ENCODE results near the gene IL1RAPL1. TPM values are rescaled to one million over a fixed set of nuclear protein-coding genes. Genes with fewer than 3 reads are reported as not detected.

Gene IL1RAPL1
- total RNA-seq, 2 experiments from 2014 or later, result not detected

- ChIA-PET CTCF (no interaction called here), POLR2A (no interaction called here)
- Histone ChIP-seq H3K9me3 (ENCODE audit: control insufficient read depth in 1 of 2, insufficient read depth in 1 of 2, low read length in 2 of 2) (peaks cover 0 to 1% of the 10 kb centered on the region in 2 experiments), H3K4me3 (ENCODE audit: low read length) (no peak overlapping the region), H3K36me3 (ENCODE audit: insufficient read depth, low read length) (no peaks in the 10 kb centered on the region), H3K27me3 (ENCODE audit: control insufficient read depth in 1 of 2, insufficient read depth in 2 of 2, low read length in 2 of 2) (no peaks in the 10 kb centered on the region), H3K4me1 (ENCODE audit: insufficient read depth, low read length) (no peaks in the 10 kb centered on the region), H3K27ac (ENCODE audit: low read depth in 1 of 2, low read length in 2 of 2) (no peak overlapping the region)
- H3K4me1 Mint-ChIP-seq (ENCODE audit: low read depth), result no peaks in the 10 kb centered on the region
- no peak overlapping the region for H3K27ac Mint-ChIP-seq
- no peak for TF ChIP-seq CTCF (IDR thresholded peaks at IDR 0.05)
- no peaks in the 10 kb centered on the region for H3K36me3 Mint-ChIP-seq (ENCODE audit: low read depth)
- H3K27me3 Mint-ChIP-seq, result no peaks in the 10 kb centered on the region
- intact Hi-C loops (cut with DNase I, micrococcal nuclease), result no loop called here
- H3K9me3 Mint-ChIP-seq, result peaks cover 3% of the 10 kb centered on the region
- ATAC-seq (ENCODE audit: poor library complexity) (no peak), DNase-seq (no peak)
- no peak overlapping the region for H3K4me3 Mint-ChIP-seq
Observed at GRCh38 chrX:28752330-28752729, 165.1 kb downstream of the IL1RAPL1 start.

DNA sequence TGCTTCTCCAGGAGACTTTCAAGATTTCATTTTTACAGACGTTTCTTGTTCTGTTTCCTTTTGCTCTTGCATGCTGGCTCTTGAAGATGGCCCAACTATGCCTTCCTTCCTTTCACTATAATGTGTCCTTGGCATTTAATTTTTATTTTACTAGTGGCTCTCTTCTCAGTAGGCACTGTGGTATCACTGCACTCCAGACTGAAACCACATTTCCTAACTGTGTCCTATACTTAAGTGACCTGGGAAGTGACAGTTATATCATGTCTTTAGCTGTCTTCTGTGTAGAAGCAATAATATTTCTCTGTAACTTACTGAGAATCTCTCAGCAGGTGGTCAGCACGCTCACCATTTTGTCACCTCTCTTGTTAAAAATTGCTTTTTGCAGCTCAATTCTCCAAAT lies 168.9 kb downstream of the IL1RAPL1 start:
- H3K4me3 Mint-ChIP-seq, result no peak overlapping the region
- H3K27ac Mint-ChIP-seq, result no peak overlapping the region
- POLR2A ChIA-PET, result no interaction called here

DNA sequence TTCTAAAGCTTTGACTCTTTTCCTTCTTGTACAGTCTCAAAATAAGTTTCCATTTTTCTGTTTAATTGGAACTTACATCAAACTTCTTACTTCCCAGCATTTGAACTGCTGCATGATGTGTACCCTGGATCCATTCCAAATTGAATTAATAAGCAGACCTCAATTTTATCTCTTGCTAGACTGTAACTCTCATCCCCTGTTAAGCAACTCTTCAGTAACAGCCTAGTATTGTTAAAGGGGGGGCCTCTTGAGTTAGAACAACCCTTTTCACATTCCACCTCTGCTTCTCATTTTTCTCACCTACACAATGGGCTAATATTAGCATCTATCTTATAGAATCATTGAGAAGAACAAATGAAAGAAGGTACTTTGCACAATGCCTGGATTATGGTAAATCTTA lies 169.4 kb downstream of the IL1RAPL1 start:
- ChIA-PET CTCF (no interaction called here), POLR2A (no interaction called here)
- DNase-seq (no peak), ATAC-seq (ENCODE audit: poor library complexity) (no peak)
- TF ChIP-seq CTCF (IDR thresholded peaks at IDR 0.05), result no peak
- Mint-ChIP-seq H3K9me3 (peaks cover 5% of the 10 kb centered on the region), H3K36me3 (ENCODE audit: low read depth) (no peaks in the 10 kb centered on the region), H3K27me3 (no peaks in the 10 kb centered on the region), H3K4me1 (ENCODE audit: low read depth) (no peaks in the 10 kb centered on the region), H3K4me3 (no peak overlapping the region), H3K27ac (no peak overlapping the region)
- Histone ChIP-seq H3K4me1 (ENCODE audit: insufficient read depth, low read length) (no peaks in the 10 kb centered on the region), H3K4me3 (ENCODE audit: low read length) (no peak overlapping the region), H3K27me3 (ENCODE audit: control insufficient read depth in 1 of 2, insufficient read depth in 2 of 2, low read length in 2 of 2) (no peaks in the 10 kb centered on the region), H3K9me3 (ENCODE audit: control insufficient read depth in 1 of 2, insufficient read depth in 1 of 2, low read length in 2 of 2) (no peaks in the 10 kb centered on the region), H3K27ac (ENCODE audit: low read depth in 1 of 2, low read length in 2 of 2) (no peak overlapping the region), H3K36me3 (ENCODE audit: insufficient read depth, low read length) (no peaks in the 10 kb centered on the region)
- intact Hi-C loops (cut with DNase I, micrococcal nuclease), result no loop called here

More for the DNA sequence above, 168.9 kb downstream of the IL1RAPL1 start:
- no peak overlapping the region for H3K27ac ChIP-seq (ENCODE audit: low read depth in 1 of 2, low read length in 2 of 2)
- no peaks in the 10 kb centered on the region for H3K4me1 Mint-ChIP-seq (ENCODE audit: low read depth)
- H3K9me3 ChIP-seq (ENCODE audit: control insufficient read depth in 1 of 2, insufficient read depth in 1 of 2, low read length in 2 of 2), result no peaks in the 10 kb centered on the region
- H3K9me3 Mint-ChIP-seq, result peaks cover 5% of the 10 kb centered on the region
- H3K4me3 ChIP-seq (ENCODE audit: low read length), result no peak overlapping the region
- TF ChIP-seq CTCF (IDR thresholded peaks at IDR 0.05), result no peak
- ATAC-seq (ENCODE audit: poor library complexity), result no peak
- H3K4me1 ChIP-seq (ENCODE audit: insufficient read depth, low read length), result no peaks in the 10 kb centered on the region
- H3K36me3 Mint-ChIP-seq (ENCODE audit: low read depth), result no peaks in the 10 kb centered on the region
- no peak for DNase-seq
- no peaks in the 10 kb centered on the region for H3K27me3 Mint-ChIP-seq
- CTCF ChIA-PET, result no interaction called here
- no peaks in the 10 kb centered on the region for H3K36me3 ChIP-seq (ENCODE audit: insufficient read depth, low read length)
- no peaks in the 10 kb centered on the region for H3K27me3 ChIP-seq (ENCODE audit: control insufficient read depth in 1 of 2, insufficient read depth in 2 of 2, low read length in 2 of 2)
- intact Hi-C loops (cut with DNase I, micrococcal nuclease), result no loop called here

Data from CD4-positive, alpha-beta T cell (primary cell).